Prostate gland (tissue), 2 donors: Measurements from ENCODE around the gene KLLN.

Experiments used
- POLR2A ChIP-seq: fragments of 450-650 bp; IDR thresholded peaks from one replicate; pipeline ENCODE4 v1.6.1; 2016; ENCODE audit warnings: antibody characterized with exemption, mild to moderate bottlenecking
- TF ChIP-seq, protein P1 (sequence below), 4 experiments: fragments of 200-600 bp in 2 of 4; fragments of 450-650 bp in 2 of 4; sonication (generic) in 2 of 4; IDR thresholded peaks; 1 replicate in 3 of 4; 2 replicates in 1 of 4; pipeline ENCODE4 v1.5.1; 2016 to 2019; ENCODE audit warnings: antibody characterized with exemption in 4 of 4, mild to moderate bottlenecking in 2 of 4, moderate library complexity in 2 of 4

GRCh38 chr10:87895430-87895829, 32.1 kb upstream of the KLLN start:
- TF ChIP-seq, protein P1, sequence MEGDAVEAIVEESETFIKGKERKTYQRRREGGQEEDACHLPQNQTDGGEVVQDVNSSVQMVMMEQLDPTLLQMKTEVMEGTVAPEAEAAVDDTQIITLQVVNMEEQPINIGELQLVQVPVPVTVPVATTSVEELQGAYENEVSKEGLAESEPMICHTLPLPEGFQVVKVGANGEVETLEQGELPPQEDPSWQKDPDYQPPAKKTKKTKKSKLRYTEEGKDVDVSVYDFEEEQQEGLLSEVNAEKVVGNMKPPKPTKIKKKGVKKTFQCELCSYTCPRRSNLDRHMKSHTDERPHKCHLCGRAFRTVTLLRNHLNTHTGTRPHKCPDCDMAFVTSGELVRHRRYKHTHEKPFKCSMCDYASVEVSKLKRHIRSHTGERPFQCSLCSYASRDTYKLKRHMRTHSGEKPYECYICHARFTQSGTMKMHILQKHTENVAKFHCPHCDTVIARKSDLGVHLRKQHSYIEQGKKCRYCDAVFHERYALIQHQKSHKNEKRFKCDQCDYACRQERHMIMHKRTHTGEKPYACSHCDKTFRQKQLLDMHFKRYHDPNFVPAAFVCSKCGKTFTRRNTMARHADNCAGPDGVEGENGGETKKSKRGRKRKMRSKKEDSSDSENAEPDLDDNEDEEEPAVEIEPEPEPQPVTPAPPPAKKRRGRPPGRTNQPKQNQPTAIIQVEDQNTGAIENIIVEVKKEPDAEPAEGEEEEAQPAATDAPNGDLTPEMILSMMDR (IDR thresholded peaks at IDR 0.05) = no peak
- no peak for TF ChIP-seq POLR2A
